ENCODE data around the gene SRRM3. TPM values are rescaled to one million over a fixed set of nuclear protein-coding genes. Genes with fewer than 3 reads are reported as not detected.

SRRM3 gene
- total RNA-seq, 1 donor: 0.18 TPM

DNA sequence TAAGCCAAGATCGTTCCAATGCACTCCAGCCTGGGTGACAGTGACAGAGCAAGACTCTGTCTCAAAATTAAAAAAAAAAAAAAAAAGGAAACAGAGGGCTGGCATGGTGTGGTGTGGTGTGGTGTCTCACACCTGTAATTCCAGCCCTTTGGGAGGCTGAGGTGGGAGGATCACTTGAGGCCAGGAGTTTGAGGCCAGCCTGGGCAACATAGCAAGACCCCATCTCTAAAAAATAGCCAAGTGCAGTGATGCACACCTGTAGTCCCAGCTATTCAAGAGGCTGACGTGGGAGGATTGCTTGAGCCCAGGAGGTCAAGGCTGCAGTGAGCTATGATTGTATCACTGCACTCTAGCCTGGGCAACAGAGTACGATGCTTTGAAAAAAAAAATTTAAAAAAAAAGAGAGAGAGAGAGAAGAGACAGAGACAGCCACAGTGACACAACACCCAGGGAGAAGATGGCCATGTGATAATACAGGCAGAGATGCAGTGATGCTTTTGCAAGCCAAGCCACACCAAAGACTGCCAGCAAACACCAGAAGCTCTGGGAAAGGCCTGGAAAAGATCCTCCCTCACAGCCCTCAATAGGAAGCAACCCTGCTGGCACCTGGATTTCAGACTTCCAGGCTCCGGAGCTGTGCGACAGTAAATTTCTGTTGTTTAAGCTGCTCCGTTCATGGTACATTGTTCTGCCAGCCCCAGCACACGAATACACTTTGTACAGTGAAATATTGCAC lies 19.3 kb upstream of the SRRM3 start:
- DNase-seq (ENCODE audit: low read depth): no peak
- H3K4me3 ChIP-seq (ENCODE audit: low read depth, low read length): no peak overlapping the region
- TF ChIP-seq, protein P1, sequence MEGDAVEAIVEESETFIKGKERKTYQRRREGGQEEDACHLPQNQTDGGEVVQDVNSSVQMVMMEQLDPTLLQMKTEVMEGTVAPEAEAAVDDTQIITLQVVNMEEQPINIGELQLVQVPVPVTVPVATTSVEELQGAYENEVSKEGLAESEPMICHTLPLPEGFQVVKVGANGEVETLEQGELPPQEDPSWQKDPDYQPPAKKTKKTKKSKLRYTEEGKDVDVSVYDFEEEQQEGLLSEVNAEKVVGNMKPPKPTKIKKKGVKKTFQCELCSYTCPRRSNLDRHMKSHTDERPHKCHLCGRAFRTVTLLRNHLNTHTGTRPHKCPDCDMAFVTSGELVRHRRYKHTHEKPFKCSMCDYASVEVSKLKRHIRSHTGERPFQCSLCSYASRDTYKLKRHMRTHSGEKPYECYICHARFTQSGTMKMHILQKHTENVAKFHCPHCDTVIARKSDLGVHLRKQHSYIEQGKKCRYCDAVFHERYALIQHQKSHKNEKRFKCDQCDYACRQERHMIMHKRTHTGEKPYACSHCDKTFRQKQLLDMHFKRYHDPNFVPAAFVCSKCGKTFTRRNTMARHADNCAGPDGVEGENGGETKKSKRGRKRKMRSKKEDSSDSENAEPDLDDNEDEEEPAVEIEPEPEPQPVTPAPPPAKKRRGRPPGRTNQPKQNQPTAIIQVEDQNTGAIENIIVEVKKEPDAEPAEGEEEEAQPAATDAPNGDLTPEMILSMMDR (IDR thresholded peaks at IDR 0.05; ENCODE audit: insufficient read depth, low read length): no peak

DNA sequence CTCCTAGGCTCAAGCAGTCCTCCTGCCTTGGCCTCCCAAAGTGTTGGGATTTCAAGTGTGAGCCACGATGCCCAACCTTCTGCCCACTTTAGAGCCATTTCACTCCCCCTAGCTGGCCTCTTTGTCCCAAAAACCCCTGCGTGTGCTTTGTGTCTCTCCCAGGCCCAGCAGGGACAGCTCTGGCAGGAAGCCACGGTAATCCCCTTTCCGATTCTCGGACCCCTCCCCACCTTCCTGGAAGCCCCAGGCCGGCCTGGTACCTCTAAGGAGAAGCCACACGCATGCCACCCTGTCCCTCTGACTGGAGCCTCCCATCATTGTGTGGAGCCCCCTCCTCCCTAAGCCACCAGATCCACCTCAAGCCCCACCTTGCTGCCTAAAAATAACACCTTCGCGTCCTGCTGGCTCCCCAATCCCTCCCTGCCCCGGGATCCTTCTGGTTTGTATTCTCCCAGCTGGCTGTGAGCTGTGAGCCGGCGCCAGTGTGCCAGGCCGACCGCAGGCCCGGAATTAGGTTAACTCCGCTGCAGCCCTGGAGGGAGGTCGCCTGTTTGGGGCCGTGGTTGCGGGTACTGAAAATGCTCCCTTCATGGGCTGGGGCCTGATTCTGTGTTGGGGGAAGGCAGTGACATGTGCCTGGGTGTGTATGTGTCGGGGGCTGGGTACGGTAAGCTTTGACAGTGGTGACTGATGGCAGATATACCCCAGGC lies 16.4 kb upstream of the SRRM3 start:
- TF ChIP-seq, protein P1 (IDR thresholded peaks at IDR 0.05; ENCODE audit: insufficient read depth, low read length): no peak
- H3K4me3 ChIP-seq (ENCODE audit: low read depth, low read length): no peak overlapping the region
- DNase-seq (ENCODE audit: low read depth): no peak

DNA sequence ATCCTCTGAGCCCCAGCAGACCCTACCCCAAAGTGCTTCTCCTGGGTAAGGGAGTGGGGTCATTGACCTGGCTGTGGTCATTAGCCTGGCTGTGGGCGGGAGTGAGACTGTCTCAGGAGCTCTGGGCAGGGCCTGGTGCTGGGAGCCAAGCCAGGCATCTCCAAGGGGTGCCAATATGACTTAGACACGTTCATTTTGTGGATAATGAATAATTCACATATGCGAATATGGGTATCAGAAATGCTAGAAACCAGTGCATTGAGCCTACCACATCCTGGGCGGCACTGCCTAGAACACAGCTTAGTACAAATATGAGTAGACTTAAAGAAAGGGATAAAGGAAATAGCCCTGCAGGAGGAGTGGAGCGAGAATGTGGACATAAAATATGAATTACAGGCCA lies 14.4 kb upstream of the SRRM3 start:
- TF ChIP-seq, protein P1 (IDR thresholded peaks at IDR 0.05; ENCODE audit: insufficient read depth, low read length): no peak
- H3K4me3 ChIP-seq (ENCODE audit: low read depth, low read length): no peak overlapping the region
- DNase-seq (ENCODE audit: low read depth): no peak

DNA sequence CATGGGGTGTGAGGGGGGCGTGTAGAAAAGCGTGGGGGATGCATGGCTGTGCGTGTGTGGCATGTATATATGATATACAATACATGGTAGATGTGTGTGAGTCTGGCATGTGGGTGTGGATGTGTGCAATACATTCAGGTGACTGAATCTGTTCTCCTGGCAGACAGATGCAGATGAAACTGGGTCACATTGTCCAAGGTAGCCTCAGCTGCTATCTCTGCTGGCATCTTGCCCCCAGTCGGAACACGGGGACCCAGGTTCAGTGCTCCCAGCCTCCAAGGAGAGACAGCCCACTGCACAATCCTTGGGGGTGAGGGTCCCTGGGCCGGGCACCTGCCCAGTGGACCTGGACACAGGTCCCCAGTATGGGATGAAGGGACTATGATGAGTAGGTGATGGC lies 12.4 kb upstream of the SRRM3 start:
- no peak overlapping the region for H3K4me3 ChIP-seq (ENCODE audit: low read depth, low read length)
- TF ChIP-seq, protein P1 (IDR thresholded peaks at IDR 0.05; ENCODE audit: insufficient read depth, low read length): no peak
- no peak for DNase-seq (ENCODE audit: low read depth)

DNA sequence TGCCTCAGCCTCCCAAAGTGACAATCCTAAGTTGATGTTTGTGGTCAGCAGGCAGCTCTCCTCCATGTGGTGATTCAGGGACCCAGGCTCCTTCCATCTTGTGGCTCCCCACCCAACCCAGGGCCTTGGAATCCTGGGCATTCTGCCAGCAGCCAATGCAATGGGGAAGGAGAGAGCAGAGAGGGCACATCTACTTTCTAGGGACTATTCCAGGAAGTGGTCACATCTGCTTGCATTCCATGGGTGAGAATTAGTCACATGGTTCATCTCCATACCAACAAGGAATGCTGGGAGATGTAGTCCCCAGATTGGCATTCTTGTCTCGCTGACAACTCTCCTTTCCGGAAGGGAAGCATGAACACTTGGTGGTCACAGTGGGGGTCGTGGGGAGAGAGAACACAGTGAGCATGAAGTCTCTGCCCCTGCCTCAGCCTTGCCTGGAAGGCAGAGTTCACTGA lies 9.9 kb upstream of the SRRM3 start:
- no peak overlapping the region for H3K4me3 ChIP-seq (ENCODE audit: low read depth, low read length)
- TF ChIP-seq, protein P1 (IDR thresholded peaks at IDR 0.05; ENCODE audit: insufficient read depth, low read length): no peak
- DNase-seq (ENCODE audit: low read depth): peak; percentile 10

DNA sequence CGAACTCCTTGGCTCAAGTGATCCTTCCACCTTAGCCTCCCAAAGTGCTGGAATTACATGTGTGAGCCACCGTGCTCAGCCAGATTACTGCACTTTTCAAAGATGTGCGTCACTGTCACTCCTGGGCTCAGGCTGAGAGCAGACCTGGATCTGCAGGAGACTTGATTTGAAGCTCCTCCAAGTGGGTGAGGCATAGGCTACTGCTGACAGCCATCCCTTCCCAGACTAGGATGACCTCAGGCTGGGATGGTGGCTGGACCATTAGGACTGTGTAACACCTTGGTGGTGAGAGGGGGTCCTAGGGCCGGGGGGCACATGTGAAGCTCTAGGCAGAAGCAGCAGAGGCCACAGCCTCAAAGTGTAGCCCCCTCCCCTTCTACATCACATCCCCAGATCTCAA lies 8.2 kb upstream of the SRRM3 start:
- DNase-seq (ENCODE audit: low read depth): no peak
- no peak overlapping the region for H3K4me3 ChIP-seq (ENCODE audit: low read depth, low read length)
- TF ChIP-seq, protein P1 (IDR thresholded peaks at IDR 0.05; ENCODE audit: insufficient read depth, low read length): no peak
